Psoas muscle (tissue), 8 donors: Measurements from ENCODE around the gene VSTM2B. TPM values are rescaled to one million over a fixed set of nuclear protein-coding genes. Genes with fewer than 3 reads are reported as not detected.

Experiments used
- ATAC-seq, 4 donors: fragments of 200-7000 bp; cut with Tn5 transposase; one replicate each; pipeline ENCODE4 v1.9.1; 2020; ENCODE audit warnings: moderate library complexity in 3 of 4, mild to moderate bottlenecking in 2 of 4
- DNase-seq, 2 donors: peaks; one replicate each; pipeline ENCODE4 v3.0.0-alpha.2; 2020
- H3K27ac ChIP-seq: fragments of 200-600 bp; one replicate; pipeline ENCODE4 v1.8.0; 2022
- H3K27me3 ChIP-seq, 3 donors: fragments of 200-600 bp in 1 of 3; one replicate each; pipeline versions ENCODE4 v1.6.1 to v1.8.0; 2013 to 2022; ENCODE audit warnings: low read length in 2 of 3, mild to moderate bottlenecking in 2 of 3, moderate library complexity in 1 of 3; ENCODE audit not compliant: insufficient read depth in 3 of 3
- H3K36me3 ChIP-seq, 2 donors: fragments of 200-600 bp in 1 of 2; one replicate each; pipeline versions ENCODE4 v1.6.1 to v1.8.0; 2013 to 2022; ENCODE audit warnings: low read depth in 1 of 2, mild to moderate bottlenecking in 1 of 2, moderate library complexity in 1 of 2; ENCODE audit not compliant: insufficient read depth in 1 of 2
- H3K4me1 ChIP-seq: fragments of 200-600 bp; one replicate; pipeline ENCODE4 v1.8.0; 2022
- H3K4me3 ChIP-seq: fragments of 200-600 bp; one replicate; pipeline ENCODE4 v1.8.0; 2022; ENCODE audit warnings: mild to moderate bottlenecking
- H3K9me3 ChIP-seq: fragments of 200-600 bp; one replicate; pipeline ENCODE4 v1.8.0; 2022
- WGBS, 3 donors: extraction: QIAGEN DNeasy Blood & Tissue Kit; methylation state at CpG; one replicate each; pipeline versions ENCODE4 v1.1.6 to v1.1.7; 2013; 5-methylcytosine and 5-hydroxymethylcytosine counted together
- intact Hi-C, 2 donors: fragments of 100-400 bp; cut with DNase I; formaldehyde crosslinking; loops; one replicate each; pipeline versions ENCODE4 v1.11.0 to v1.14.2; 2022
- polyA plus RNA-seq, 3 donors: library from polyadenylated mRNA; stranded (reverse); fragments of 200-250 nt; gene quantifications; one replicate each; pipeline ENCODE4 v1.2.3, GENCODE V29; 2013
- total RNA-seq, 4 donors: library from RNA; stranded (reverse); fragmentation: NEBNext Ultra II Directional in 2 of 4; extraction: Animal tissue kit (Norgen Biotek cat#: 25700) in 2 of 4; gene quantifications; one replicate each; pipeline versions ENCODE4 v1.2.1 to v1.2.4, GENCODE V29; 2021 to 2023
- TF ChIP-seq, protein P1 (sequence below): fragments of 200-600 bp; IDR thresholded peaks from one replicate; pipeline ENCODE4 v1.8.0; 2022; ENCODE audit warnings: antibody characterized with exemption
- donor health status: healthy with polysubstance abuse.
- donor health status: DM: no; HTN: no; CAD: no; lungs with moderate emphysema.
- donor health status: Bipolar disorder and iron deficiency.
- donor health status: healthy.
- donor health status: DM: yes; HTN: yes; CAD: no.
- donor health status: DM: no; HTN: no; CAD: no.
- donor health status: DM: no; HTN: no; CAD: no.
- donor health status: DM: yes; HTN: yes; CAD: no.

The VSTM2B gene
- total and polyA plus RNA-seq, 7 donors, result not detected

DNA sequence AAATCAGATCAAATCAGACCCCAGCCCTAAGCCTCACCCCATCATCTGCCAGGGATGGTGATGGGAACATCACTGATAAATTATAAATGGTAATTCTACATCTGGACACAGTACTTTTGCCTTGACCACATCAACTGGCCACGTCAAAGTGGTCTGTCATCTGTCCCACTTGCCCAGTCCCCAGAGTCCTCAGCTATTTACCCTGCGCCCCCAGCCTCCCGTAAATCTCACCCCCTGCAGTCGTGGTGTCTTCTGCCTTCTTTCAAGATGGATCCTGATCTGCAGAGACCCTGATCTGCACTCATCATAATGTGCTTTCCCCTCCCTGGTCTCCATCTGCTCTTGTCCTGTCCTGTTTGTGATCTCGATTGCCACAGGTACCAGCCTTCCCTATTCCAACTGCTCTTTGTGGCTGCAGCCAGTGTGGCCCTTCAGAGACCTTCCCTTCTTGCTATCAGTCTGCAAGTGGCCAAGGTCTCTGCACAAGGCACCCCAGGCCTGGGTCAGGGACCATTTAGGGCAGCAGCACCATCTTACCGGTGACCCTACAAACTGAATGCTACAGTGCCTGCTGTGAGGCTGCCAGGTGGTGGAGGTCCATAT lies 53.6 kb downstream of the VSTM2B start:
- ATAC-seq (no peak), DNase-seq (no peak)
- TF ChIP-seq, protein P1, sequence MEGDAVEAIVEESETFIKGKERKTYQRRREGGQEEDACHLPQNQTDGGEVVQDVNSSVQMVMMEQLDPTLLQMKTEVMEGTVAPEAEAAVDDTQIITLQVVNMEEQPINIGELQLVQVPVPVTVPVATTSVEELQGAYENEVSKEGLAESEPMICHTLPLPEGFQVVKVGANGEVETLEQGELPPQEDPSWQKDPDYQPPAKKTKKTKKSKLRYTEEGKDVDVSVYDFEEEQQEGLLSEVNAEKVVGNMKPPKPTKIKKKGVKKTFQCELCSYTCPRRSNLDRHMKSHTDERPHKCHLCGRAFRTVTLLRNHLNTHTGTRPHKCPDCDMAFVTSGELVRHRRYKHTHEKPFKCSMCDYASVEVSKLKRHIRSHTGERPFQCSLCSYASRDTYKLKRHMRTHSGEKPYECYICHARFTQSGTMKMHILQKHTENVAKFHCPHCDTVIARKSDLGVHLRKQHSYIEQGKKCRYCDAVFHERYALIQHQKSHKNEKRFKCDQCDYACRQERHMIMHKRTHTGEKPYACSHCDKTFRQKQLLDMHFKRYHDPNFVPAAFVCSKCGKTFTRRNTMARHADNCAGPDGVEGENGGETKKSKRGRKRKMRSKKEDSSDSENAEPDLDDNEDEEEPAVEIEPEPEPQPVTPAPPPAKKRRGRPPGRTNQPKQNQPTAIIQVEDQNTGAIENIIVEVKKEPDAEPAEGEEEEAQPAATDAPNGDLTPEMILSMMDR, result no peak
- Histone ChIP-seq H3K4me3 (no peak overlapping the region), H3K27ac (no peak overlapping the region), H3K27me3 (peaks cover 0 to 39% (median 14%) of the 10 kb centered on the region in 3 donors), H3K4me1 (no peaks in the 10 kb centered on the region), H3K9me3 (no peaks in the 10 kb centered on the region), H3K36me3 (no peaks in the 10 kb centered on the region)
- intact Hi-C loops, result no loop called here
- 75 to 81% (median 78%) methylated on average over 6 of the region's 6 CpGs for WGBS, 3 donors

DNA sequence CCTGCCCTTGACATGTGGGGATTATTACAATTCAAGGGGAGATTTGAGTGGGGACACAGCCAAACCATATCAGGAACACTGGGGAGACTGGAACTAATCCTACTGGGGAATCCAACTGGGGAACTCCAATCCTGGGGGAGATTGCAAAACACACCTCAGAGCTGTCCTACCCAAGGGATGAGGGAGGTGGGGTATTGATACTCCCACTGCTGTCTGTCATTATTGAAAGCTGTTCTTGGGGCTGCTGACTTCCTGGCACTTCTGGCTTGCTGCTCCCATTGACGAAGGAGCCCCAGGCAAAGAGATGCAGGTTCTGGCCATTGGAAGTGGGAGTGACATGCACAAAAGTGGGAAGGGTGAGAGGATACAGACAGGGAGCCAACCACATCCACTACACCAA lies 55.6 kb downstream of the VSTM2B start:
- Histone ChIP-seq H3K4me3 (no peak overlapping the region), H3K36me3 (no peaks in the 10 kb centered on the region), H3K9me3 (peaks cover 5% of the 10 kb centered on the region), H3K4me1 (no peaks in the 10 kb centered on the region), H3K27ac (no peak overlapping the region), H3K27me3 (peaks cover 0 to 25% (median 10%) of the 10 kb centered on the region in 3 donors)
- DNase-seq (no peak), ATAC-seq (no peak)
- intact Hi-C loops, result no loop called here
- TF ChIP-seq, protein P1, result no peak
- 38 to 83% (median 47%) methylated on average over 1 of the region's 1 CpG for WGBS, 3 donors

- Histone ChIP-seq H3K4me1 (no peaks in the 10 kb centered on the region), H3K9me3 (peaks cover 5% of the 10 kb centered on the region), H3K27me3 (peaks cover 0 to 25% (median 2%) of the 10 kb centered on the region in 3 donors), H3K4me3 (no peak overlapping the region), H3K36me3 (no peaks in the 10 kb centered on the region), H3K27ac (no peak overlapping the region)
- DNase-seq (no peak), ATAC-seq (no peak)
- intact Hi-C loops, result no loop called here
- 42 to 55% (median 44%) methylated on average over 1 of the region's 1 CpG for WGBS, 3 donors
- TF ChIP-seq, protein P1, result no peak
Observed at GRCh38 chr19:29583196-29583999, 57.6 kb downstream of the VSTM2B start.

DNA sequence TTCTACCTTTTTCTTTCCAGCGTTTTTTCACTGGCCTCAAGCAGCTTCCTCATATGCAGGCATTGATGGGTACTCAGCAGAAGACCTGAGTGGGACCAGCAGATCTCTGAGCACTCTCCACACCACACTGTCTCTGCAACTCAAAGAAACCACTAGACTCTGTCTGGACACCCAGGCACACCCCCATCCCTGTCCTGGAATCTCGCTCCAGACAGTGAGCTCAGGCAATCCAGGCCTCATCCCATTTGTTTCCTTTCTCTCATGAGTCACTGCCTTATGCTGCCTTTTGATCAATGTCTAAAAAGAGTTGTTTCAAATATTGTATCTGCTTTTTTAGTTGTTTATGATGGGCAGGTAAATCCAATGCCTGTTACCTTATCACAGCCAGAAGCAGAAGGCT lies 60.6 kb downstream of the VSTM2B start:
- peaks cover 5% of the 10 kb centered on the region for H3K9me3 ChIP-seq
- WGBS, 3 donors, result 45 to 60% (median 48%) methylated on average over 2 of the region's 2 CpGs
- intact Hi-C loops, result no loop called here
- TF ChIP-seq, protein P1, result no peak
- no peak overlapping the region for H3K4me3 ChIP-seq
- no peak for ATAC-seq
- H3K27ac ChIP-seq, result no peak overlapping the region
- H3K36me3 ChIP-seq, result no peaks in the 10 kb centered on the region
- H3K4me1 ChIP-seq, result no peaks in the 10 kb centered on the region
- DNase-seq, result no peak
- H3K27me3 ChIP-seq, result peaks cover 0 to 45% (median 0%) of the 10 kb centered on the region in 3 donors
